Activated CD8-positive, alpha-beta memory T cell treated with anti-CD3 and anti-CD28 coated beads, Interleukin-2, amount 50 U/mL, for 1 hour (primary cell): Measurements from ENCODE around the gene ENAM.
"Not testable (repeated sequence)": the region's sequence is repeated elsewhere in the genome, so short reads cannot be mapped to it uniquely, and the experiment has no call there.

Source experiments
- DNase-seq: peaks from one replicate; pipeline ENCODE4 v3.0.0-alpha.2; 2020; ENCODE audit errors: extremely low read depth

Gene ENAM

DNA sequence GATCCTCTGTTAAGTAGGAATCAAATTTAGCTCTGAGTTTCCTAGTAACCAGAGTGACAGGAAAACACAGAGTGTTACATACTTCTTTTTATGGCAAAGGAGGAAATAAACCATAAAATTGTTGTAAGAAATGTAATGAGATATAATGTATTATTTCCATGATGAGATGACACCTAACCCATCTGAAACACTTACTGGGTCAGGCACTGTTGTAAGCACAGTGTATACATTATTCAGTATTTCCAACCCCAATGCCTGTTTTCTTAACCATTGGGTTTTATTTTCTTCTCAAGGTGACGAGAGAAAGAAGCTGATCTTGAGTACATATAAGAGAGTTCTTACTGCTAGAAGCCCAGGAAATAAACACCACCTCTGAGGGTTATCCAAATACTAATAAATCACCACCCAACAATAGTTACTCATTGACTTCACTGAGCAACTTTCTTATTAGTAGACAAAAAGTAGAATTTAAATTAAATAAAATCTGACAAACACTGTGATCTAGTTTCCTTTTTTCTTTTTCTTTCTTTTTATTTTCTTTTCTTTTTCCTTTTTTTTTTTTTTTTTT, 4.2 kb upstream of the ENAM start:
- DNase-seq: no peak

DNA sequence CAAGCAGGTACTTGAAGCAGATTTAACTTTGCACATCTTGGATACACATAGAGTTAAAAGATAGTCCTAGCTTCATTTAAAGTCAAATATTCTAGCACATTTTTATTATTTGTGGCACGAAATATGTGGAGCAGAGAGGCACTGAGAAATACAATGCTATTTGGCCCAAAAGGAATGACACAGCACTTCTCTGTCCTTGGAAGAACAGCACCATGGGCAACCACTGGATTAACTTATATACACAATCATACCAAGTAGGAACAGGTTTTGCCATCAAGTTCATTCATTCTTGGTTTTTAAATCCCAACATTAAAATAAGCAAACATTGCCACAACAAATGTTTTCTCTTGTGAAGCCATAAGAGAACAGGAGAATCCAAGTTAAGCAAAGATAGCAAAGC, 924 bp upstream of the ENAM start:
- no peak for DNase-seq

DNA sequence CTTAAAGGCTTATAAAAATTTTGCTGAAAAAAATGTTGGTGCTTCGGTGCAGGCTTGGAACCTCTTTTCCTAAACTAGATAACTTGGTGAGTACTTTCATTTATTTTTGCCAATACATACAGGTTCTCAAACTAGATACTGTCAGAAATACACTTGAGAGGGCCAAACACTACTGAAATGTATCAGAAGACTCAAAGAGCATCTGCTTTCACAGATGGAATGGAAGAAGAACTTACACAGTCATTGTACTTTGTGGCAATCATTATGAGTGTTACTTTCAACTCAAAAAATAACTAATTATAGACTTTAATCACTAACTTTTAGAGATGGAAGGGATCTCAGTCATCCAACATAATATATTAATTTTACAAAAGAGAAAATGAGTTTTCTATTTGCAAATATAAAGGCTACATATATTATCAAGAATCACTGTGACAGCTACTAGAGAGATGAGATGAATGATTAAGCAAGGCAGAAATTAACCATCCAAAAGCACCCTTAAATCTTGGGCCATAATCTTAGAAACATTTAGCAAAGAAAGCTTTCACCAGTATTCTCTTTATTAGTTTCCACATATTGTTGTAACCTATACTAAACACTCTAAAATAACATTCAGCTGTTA, 1.0 kb downstream of the ENAM start:
- no peak for DNase-seq

DNA sequence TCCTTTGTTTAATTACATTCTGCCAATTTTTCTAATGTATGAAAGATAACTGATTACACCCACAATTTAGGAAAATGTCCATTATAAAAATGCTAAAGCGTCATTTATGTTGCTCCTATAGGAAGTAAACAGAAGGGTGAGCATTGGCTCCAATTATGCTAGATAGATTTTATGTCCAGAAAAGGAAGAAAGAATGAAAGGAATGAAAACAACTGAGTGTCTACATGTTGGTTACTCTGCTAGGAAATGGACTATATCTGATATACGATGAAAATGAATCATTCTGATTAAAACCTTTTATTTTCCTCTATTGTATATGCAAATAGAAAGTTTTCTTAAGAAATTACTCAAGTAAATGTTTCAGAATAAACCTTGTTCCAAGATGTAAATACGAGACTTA, 1.6 kb downstream of the ENAM start:
- DNase-seq: no peak

DNA sequence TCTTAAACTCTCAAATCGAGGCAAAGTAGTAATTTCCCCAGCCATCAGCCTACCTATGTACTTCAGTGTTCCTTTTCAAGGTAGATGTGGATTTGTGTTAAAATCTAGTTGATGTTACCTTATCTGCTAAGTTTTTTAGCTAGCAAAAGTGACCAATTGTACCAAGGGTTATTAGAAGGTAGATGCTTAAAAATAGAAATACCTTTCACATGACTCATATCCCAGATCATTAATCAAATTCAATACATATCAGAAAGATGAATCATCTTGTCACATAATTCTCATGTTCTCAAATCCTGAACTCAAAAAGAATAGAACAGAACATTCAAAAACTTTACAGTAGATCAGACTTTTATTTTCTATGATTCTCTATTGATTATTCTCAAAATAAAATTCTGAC, 3.5 kb downstream of the ENAM start:
- DNase-seq: no peak

DNA sequence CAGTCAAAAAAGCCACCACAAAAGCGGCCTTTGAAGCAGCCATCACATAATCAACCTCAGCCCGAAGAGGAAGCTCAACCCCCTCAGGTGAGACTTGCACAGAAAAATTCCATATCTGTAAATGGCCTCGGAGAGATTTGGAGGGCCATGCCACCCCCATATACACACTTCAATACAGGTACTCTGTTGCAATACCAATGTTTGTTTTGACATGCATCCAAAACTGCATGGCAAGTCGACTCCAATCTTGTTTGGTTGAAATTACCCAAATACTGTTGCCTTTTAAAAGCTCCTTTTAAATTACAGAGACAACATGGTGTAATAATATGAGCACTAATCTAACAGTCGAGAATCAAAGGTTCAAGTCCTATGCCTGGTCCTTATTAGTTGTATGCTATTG, 5.9 kb downstream of the ENAM start:
- no peak for DNase-seq

DNA sequence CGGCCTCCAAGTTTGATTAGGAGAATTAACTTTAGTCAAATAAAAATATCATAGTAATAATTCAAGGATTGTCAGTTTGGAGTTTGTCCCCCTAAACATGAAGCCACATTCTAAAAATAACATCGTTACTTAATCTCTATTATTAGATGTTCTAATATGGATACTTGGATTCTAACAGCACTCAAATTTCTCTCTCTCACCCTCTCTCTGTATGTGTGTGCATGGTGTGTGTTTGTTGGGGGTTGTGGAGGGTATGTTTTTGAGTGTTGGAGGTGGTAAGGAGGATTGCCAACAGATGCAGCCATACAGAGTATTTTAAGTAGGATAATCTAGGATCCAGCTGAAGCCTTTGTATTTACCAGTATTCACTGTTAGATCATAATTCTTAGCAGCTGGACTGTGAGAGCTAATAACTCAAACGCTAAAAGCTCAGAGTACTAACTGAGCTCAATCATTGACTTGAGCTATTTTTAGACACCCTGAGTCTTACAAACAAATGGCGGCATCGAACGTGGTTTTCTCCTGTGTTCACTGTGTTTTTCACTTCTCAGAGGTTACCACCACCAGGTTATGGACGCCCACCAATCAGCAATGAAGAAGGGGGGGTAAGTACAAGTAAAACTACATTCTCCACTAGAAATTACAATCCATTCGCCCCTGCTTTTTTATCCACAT, 8.8 kb downstream of the ENAM start:
- no peak for DNase-seq

DNA sequence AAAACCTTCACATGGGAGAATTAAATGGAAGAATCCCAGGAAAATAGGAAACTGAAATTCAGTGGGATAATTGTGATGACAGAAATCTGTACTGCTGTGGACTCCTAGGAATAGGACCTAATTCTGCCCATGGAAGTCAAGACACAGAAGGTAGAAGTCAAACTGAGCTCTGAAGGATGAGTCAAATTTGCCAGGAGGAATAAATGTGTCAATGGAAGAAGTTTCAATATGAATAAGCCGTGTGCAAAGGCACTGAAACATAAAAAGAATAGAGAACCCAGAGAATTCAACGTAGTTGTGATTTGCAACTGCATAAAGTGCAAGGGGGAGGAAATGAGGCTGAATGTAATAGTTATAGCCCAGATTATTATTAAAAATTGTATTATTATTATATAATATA, 11.6 kb downstream of the ENAM start:
- DNase-seq: no peak

DNA sequence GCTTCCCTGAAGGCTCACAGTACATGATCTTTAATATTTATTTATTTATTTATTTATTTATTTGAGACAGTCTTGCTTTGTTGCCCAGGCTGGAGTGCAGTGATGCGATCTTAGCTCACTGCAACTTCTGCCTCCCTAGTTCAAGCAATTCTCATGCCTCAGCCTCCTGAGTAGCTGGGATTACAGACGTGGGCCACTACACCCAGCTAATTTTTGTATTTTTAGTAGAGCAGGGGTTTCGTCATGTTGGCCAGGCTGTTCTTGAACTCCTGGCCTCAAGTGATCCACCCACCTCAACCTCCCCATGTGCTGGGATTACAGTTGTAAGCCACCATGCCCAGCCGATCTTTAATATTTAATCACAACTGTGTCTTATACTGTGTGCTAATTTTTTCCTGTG, 22.2 kb downstream of the ENAM start:
- not testable (repeated sequence) for DNase-seq

DNA sequence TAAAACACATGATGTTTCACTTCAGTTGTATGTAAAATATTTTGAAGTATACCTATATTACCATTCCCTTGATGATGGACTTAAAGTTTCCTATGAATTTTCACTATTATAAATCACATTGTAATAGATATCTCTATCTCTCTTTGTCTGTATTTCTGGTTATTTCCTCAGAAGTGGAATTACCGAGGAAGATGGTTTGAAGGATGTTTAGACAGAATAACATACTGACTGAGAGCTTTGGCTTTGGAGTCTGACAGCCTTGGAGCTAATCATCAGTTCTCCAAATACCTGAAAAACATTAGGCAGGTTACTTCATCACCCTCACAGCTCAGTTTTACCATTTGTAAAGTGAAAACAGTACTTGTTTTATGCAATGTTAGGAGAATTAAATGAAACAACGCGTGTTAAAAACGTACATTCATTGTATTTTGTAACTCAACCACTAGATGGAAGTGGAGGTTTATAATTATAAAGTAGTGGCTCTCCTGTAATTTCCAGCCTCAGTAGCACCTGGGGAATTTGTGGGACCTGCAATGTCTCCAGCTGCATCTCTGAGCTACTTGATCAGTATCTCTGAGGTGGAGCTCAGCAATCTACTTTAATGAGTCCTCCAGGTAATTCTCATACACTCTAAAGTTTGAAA, 23.4 kb downstream of the ENAM start:
- DNase-seq: no peak

DNA sequence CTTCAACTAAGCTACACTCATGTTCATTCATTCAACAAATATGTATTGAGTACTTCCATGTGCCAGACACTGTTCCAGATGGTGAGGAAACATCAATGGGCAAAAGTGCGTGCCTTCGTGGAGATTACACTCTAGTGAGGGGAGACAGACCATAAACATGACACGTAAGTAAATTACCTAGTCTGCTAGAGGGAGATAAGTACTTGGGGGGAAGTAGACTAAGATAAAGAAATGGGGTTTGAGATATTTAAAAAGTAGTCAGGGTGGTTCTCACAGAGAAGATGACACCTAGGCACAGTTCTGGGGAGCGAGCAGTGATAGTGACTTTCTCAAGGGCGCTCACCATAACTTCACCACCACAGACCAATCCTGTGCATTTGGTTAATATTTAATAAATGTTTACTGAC, 26.1 kb downstream of the ENAM start:
- DNase-seq: no peak

DNA sequence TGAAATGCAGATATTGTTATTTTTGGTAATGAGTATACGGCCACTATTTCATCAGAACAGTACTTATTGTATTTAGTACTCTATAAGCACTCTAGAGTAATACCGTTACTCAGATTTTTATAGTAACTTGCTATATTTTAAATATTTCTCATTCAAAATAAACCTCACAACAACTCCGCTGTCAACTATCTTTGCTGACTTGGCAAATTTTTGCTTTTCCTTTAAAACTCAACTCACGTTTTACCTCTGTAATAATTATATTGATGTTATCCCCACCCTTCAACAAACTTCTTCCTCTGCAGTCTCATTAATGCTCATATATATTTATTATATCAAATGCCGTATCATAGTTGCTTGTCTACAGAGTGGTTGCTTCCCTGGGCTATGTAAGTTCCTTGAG, 28.8 kb downstream of the ENAM start:
- DNase-seq: no peak

DNA sequence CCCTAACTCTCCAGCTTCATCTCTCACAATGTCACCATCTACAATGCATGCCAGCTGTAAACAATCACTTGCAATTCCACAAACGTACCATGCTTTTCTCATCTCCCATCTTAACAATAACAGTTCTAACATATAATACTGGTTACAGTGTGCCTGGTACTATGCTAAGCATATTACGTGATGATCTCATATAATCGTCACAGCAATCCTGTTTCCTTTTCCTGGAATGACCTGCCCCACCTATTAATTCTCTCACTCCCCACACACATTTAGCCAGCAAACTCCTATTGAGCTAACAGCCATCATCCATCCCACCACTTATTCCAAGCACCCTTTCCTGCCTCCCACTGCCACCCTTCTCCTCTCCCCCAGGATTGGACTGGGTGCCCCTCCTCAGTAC, 29.9 kb downstream of the ENAM start:
- DNase-seq: no peak

DNA sequence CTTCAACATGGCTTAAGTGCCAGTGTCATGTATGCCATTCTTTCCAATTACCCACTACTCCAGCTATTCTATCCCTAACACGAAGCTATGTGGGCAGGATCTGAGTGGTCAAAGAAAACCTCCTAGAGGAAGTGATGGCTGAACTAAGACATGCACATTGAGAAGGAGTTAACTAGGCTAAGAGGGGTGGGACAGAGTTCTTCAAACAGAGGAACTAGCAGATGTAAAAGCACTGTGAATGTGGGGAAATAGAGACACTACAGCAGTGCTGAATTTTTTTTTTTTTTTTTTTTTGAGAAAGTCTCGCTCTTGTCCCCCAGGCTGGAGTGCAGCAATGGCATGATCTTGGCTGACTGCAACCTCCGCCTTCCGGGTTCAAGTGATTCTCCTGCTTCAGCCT, 31.6 kb downstream of the ENAM start:
- DNase-seq: no peak

DNA sequence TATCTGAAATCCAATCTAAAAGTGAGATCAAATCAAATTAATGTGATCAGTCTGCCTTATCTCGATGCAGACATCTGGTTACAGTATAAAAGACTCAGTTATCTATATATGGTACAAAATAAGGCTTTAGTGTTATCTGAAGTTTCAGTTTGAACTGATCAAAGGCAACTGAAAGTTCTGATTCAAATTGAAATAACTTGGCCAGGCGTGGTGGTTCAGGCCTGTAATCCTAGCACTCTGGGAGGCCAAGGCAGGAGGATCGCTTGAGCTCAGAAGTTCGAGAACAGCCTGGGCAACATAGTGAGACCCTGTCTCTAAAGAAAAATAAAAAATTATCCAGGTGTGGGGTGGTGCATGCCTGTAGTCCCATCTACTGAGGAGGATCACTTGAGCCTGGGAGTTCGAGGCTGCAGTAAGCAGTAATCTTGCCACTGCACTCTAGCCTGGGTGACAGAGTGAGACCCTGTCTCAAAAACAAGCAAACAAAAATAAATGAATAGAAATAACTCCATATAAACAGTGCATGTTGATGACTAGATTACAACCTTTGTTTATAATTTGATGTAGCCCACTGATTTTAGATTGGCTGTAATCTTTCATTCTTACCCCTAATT, 32.9 kb downstream of the ENAM start:
- DNase-seq: not testable (repeated sequence)

DNA sequence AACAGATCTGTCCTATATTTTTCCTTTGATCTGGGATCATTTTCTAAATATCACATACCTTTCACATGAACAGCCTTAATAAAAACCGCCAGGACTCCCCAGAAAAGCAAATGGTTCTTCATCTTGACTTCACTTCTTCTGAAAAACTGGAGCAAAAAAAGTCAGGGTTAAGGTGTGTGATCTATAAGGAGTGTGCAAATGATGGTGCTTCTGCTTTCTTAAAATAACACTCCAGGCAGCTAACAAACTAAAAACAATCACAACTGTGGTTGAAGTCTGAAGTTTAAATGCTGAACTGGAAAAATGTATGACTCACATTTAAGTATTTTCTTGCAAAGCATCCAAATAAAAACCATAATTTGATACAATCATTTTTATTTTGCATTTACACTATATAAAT, 37.8 kb downstream of the ENAM start, which contains the start of gene JCHAIN:
JCHAIN (minus strand) TSS at position 140 of the 400 bp plus-strand sequence; CDS start at position 122, 18 bp downstream.
- DNase-seq: no peak

DNA sequence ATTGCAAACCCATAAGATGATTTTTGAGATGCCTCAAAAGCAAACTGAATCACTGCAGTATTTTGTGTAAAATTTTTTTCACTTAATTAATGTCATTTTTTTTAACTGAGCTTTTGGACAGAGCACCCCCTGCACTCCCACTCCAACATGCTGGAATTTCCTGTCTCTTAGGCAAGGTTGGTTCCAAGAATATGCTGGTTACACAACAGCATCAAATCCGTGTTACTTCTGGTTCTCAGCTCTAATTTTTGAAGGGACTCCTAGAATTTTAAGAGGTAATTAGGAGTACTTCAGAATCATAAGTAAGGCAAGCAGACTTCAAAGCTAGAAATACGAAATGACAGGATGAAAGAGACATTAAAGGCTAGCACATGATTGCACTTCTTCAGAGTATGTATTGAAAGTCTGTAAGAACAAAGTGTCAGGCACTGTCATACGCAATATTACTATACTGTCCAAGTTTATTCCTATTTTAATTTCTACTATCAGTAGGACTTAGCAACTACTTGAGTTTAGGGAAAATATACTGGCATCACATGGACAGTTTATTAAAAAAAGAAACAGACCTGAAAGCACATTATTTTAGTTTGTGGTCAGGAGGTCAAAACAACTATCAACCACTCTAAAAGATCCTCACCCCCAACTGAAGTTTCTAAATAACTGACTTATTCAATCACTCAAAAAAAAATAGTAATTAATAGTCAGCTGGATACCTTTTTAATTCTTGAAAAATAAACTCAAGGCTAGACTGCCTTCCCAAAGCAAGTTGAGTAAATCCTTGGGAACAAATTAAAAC, 39.4 kb downstream of the ENAM start:
- no peak for DNase-seq

DNA sequence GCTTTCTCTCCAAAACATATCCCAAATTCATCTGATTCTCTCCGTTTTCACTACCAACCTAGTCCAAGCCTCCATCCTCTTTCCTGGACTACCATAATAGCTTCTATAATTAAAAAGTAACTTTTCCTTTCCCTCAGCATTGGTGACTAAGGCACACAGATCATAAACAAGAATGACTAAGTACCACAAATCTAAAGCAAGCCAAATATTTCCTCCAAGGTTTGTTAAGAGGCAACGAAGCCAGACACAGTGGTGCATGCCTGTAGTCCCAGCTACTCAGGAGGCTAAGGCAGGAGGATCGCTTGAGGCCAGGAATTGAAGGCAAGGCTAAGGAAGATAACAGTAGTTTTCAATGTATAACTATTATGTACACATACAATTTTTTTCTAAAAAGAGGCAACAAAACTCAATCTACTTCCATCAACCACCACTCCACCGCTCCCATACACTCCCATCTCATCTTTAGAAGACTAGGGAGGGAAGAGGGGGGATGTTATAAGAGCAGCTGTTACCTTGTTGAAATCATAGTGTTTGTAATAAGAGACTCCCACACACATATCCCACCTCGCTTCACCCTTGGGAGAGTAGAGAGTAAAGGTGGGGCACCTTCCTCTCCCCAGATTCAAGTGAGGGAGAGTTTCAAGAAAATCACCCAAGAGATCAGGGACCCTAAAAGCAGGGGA, 41.9 kb downstream of the ENAM start:
- no peak for DNase-seq

DNA sequence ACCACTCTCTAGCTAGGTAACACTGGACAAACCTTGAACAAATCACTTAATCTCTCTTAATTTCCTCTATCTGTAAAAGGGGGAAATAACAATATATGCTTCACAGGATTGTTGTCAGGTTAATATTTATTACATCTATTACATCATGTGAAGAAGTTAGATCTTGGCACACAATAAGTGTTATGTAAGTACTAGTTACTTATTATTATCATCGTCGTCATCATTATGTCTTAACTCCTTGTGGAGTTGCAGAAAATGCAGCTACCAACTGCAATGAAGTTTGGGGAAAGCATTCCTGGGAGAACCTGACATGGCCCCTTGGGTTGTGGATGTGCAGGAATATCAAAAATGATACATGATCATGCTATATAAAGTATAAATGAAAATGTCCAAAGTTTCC, 42.5 kb downstream of the ENAM start:
- no peak for DNase-seq

DNA sequence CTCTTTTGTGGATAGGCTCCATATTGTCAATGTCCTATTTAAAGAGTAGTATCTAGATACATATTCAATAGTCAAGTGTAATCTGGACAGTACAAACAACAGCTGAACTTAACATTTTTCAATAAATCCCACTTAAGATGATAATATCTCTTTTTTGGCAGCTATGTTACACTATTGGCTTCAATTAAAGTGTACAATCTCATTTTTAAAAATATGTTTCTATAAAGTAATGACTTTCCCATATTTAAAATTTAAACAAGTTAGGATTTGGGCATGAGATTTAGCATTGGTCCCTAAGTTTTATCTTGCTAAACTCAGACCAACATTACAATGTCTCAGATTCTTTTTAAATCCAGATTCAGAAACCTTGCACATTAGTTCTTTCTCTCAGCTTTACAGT, 45.6 kb downstream of the ENAM start:
- no peak for DNase-seq

DNA sequence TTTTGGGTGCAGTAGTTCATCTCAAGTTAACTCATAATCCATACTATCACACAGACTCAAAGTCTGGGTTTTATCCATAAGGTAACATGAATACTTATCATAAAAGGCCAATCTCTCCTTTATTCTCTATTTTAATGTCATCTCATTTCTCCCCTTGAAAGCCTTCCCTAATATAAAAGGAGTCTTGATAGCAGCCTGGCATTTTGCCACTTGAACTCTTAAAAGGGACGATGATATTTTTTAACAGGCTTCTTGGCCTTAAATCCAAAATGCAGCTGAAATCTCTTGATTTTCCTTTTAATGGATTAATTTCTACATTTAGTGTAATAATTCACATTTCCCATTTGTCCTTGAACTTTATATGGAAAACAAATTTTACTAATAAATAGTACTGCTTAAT, 46.2 kb downstream of the ENAM start:
- DNase-seq: no peak
